ENCODE data around the gene OR10A2. TPM values are rescaled to one million over a fixed set of nuclear protein-coding genes. Genes with fewer than 3 reads are reported as not detected.
"Not testable (repeated sequence)": the region's sequence is repeated elsewhere in the genome, so short reads cannot be mapped to it uniquely, and the experiment has no call there.

Gene OR10A2
- total RNA-seq, 6 donors from 2014 or later = not detected

GRCh38 chr11:6876325-6876724, 13.5 kb downstream of the OR10A2 start, which contains the start of gene OR10A4:
Gene OR10A4, plus strand, starts transcription at chr11:6876625. Its CDS starts 23 bp downstream, at chr11:6876648.
- TF ChIP-seq EP300 (IDR thresholded peaks at IDR 0.05) = no peak
- TF ChIP-seq CTCF (IDR thresholded peaks at IDR 0.05) = no peak
- TF ChIP-seq POLR2AphosphoS5 (IDR thresholded peaks at IDR 0.05) = no peak
- no peak for TF ChIP-seq POLR2A (IDR thresholded peaks at IDR 0.05)
- no peak for DNase-seq
- 85 to 96% methylated on average over 1 of the region's 1 CpG for WGBS, 2 donors
- H3K36me3 ChIP-seq = no peaks in the 10 kb centered on the region
- H3K27ac ChIP-seq = no peak within 1 kb of the TSS
- ATAC-seq (ENCODE audit: low FRiP score in 2 of 2) = no peak
- no peaks in the 10 kb centered on the region for H3K27me3 ChIP-seq
- no peak within 1 kb of the TSS for H3K4me3 ChIP-seq
- H3K9me3 ChIP-seq = no peaks in the 10 kb centered on the region
- no peaks in the 10 kb centered on the region for H3K4me1 ChIP-seq

- H3K4me3 ChIP-seq = no peak overlapping the region
- no peak overlapping the region for H3K27ac ChIP-seq
- H3K27me3 ChIP-seq = no peaks in the 10 kb centered on the region
- ATAC-seq (ENCODE audit: low FRiP score in 2 of 2) (no peak), DNase-seq (no peak)
- no peaks in the 10 kb centered on the region for H3K4me1 ChIP-seq
- no peaks in the 10 kb centered on the region for H3K9me3 ChIP-seq
- WGBS, 2 donors = 84 to 92% methylated on average over 3 of the region's 3 CpGs
- no peak for TF ChIP-seq EP300 (IDR thresholded peaks at IDR 0.05)
- no peak for TF ChIP-seq POLR2A (IDR thresholded peaks at IDR 0.05)
- no peak for TF ChIP-seq CTCF (IDR thresholded peaks at IDR 0.05)
- TF ChIP-seq POLR2AphosphoS5 (IDR thresholded peaks at IDR 0.05) = no peak
- H3K36me3 ChIP-seq = no peaks in the 10 kb centered on the region
Measured at GRCh38 chr11:6876914-6877313, 14.1 kb downstream of the OR10A2 start.

- Histone ChIP-seq H3K9me3 (peaks cover 0 to 2% (median 0%) of the 10 kb centered on the region in 4 donors), H3K4me1 (no peaks in the 10 kb centered on the region), H3K27me3 (no peaks in the 10 kb centered on the region), H3K27ac (no peak overlapping the region), H3K4me3 (no peak overlapping the region), H3K36me3 (no peaks in the 10 kb centered on the region)
- no peak for TF ChIP-seq CTCF (IDR thresholded peaks at IDR 0.05)
- TF ChIP-seq EP300 (IDR thresholded peaks at IDR 0.05) = no peak
- DNase-seq = no peak
- no peak for ATAC-seq (ENCODE audit: low FRiP score in 2 of 2)
Measured at GRCh38 chr11:6882751-6883150, 19.9 kb downstream of the OR10A2 start.

- H3K27me3 ChIP-seq, DNase-seq: not testable (repeated sequence)
- 92 to 95% methylated on average over 5 of the region's 5 CpGs for WGBS, 2 donors
Measured at GRCh38 chr11:6887711-6888110, 24.9 kb downstream of the OR10A2 start.

GRCh38 chr11:6888830-6889229, 26.0 kb downstream of the OR10A2 start:
- WGBS, 2 donors = 86 to 92% methylated on average over 4 of the region's 4 CpGs
- Histone ChIP-seq H3K4me1 (no peaks in the 10 kb centered on the region), H3K9me3 (peaks cover 0 to 4% (median 0%) of the 10 kb centered on the region in 4 donors), H3K27me3 (no peaks in the 10 kb centered on the region), H3K27ac (no peak overlapping the region), H3K4me3 (no peak overlapping the region), H3K36me3 (no peaks in the 10 kb centered on the region)
- no peak for ATAC-seq (ENCODE audit: low FRiP score in 2 of 2)
- TF ChIP-seq POLR2A (IDR thresholded peaks at IDR 0.05) (no peak), CTCF (IDR thresholded peaks at IDR 0.05) (no peak), EP300 (IDR thresholded peaks at IDR 0.05) (no peak)
- no peak for DNase-seq

More at GRCh38 chr11:6887711-6888110, 24.9 kb downstream of the OR10A2 start:
- not testable (repeated sequence) for H3K9me3 ChIP-seq; H3K4me3 ChIP-seq; H3K4me1 ChIP-seq; ATAC-seq (ENCODE audit: low FRiP score in 2 of 2); H3K36me3 ChIP-seq; H3K27ac ChIP-seq
